GM19468 (cell line): ENCODE data around the gene CHN2.

Experiments used
- ATAC-seq: cut with Tn5 transposase; IDR thresholded peaks from one replicate; pipeline ENCODE4 v1.9.1; 2021; ENCODE audit warnings: mild to moderate bottlenecking, moderate library complexity, moderate number of reproducible peaks; ENCODE audit not compliant: unreplicated experiment; ENCODE audit errors: extremely low read depth

The CHN2 gene

DNA sequence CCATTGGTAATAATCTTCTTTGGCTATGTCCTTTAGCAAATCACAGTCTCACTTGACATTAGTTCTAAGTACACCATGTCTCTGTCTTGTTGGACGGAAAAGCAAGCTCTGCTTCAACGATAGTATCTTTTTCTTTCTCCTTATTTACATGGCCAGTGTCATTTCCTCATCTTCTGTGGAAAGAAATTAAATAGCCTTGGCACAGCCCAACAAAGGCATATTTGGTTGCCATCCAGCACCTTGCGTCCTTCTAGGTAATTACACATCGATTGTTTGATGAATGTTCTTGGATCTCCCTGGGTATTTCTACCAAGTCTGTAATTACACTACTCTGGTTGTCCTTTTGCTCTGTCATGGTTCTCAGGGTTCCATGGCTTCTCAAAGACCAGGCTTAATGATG lies 183.1 kb downstream of the CHN2 start:
- ATAC-seq: no peak

- ATAC-seq: no peak
Observed at GRCh38 chr7:29379551-29379950, 185.0 kb downstream of the CHN2 start.

DNA sequence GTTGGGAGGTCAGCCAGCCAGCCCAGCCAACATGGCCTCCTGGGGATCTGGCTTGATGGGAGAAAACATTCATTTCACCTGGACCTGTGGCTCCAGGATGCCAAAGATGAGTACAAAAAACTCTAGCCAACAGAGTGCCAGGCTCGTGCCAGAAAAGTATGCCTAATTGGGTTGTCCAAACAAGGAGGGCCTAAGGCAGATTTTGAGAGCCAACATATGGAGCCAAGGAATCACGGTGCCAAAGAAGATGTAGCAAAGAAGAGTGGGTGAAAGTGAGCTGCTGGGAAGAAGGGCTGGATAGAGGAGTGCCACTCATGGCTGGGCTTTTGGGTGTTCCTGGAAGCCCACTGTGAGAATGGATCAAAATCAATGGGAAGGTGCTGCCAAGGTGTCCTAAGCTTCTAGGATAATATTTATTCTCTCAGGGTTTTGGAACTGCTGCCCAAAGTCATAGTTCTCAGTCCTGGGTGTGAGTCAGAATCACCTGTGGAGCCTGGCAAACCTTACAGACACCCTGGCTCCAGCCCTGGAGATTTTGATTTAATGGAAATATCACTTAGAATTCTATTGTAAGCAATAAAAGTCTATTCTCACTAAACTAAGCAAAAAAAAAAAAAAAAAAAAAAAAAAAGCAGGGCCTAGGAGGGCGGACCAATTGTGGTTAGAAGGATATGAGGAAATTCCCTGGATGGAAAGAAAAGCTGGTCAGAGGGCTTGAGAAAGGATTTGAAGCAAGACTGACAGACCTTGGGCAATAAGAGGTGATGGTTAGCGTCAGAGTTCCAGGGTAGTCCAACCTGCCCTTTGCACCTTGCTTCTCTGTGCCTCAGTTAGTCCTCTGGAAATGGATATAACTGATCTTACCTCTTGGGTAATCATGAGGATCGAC lies 186.9 kb downstream of the CHN2 start:
- no peak for ATAC-seq

GRCh38 chr7:29384277-29384676 lies 189.7 kb downstream of the CHN2 start:
- no peak for ATAC-seq

GRCh38 chr7:29385214-29385814 lies 190.7 kb downstream of the CHN2 start:
- ATAC-seq: no peak

DNA sequence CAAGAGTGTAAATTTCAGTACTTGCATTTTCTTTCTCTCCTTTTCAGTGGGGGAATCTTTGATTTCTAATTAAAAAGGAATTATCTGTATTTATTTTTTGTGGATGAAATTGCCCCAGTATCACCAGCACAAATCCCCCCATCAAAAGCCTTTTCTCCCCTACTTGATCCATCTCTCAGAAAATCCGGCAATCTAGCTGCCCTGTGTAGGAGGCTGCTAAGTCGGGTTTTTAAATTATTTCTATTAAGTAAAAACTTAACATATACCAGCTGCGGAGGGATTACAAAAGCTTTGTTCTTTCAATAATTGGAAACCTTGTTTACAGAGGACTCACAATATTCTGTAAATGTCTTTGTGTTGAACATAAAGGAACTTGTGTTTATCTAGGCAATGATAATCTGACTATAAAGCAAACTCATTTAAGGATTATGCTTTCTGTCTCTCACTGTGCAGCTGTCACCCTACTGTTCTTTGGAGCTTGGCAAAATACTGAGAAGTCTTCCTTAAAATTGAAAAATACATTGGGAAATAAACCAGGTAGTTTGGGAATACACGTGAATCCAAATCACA lies 191.7 kb downstream of the CHN2 start:
- no peak for ATAC-seq

DNA sequence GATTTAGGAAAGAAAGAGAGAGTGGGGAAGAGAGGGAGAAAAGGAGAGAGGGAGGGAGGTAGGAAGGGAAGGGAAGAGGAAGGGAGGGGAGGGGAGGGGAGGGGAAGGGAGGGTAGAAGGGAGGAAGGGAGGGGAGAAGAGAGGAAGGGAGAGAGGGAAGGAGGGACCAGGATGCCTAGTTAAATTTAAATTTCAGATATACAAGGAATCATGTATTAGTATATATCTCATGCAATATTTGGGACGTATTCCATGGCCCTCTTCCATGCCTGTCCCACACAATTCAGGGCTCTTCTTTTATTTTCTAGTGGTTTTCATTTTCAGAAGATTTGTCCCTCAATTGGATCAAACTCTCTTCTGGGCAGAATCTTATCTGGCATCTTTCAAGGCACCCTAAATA lies 196.7 kb downstream of the CHN2 start:
- ATAC-seq: no peak

DNA sequence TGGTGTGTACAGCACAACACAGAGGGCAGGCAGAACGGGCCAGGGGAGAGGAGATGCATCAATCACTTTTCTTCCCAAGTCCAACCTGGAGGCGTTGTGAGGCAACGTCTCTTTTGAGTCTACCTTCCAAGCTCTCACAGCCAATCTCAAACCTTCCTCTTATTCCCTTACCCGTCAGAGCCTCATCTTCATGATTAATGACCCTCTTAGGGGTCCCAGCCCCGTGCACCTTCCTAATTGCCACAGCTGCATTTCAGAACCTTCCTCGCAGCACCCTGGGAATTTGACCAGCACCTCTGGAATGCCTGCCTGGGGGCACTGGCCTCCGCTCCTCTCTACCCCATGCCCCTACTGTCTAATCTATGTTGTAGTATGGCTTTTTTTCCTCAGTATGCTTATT lies 199.7 kb downstream of the CHN2 start:
- no peak for ATAC-seq

DNA sequence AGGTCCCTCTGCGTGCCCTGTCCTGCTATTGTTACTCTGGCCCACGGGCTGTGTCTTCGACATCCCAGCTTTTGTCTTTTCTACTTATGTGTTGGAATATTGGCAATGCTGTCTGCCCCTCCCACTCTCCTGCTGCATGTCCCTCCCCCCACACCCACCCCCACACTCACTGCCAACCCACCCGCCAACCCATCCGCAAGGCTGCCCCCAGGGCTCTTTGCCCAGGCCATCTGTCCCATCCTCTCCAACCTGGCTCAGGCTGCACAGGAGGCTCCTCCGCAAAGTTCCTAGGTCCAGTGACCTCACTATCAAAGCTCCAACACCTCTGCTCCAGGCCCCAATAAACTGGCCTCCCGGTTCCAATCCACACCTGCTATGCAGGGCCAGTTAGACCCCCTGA lies 202.0 kb downstream of the CHN2 start:
- no peak for ATAC-seq

GRCh38 chr7:29397398-29397797 lies 202.8 kb downstream of the CHN2 start:
- ATAC-seq: no peak

DNA sequence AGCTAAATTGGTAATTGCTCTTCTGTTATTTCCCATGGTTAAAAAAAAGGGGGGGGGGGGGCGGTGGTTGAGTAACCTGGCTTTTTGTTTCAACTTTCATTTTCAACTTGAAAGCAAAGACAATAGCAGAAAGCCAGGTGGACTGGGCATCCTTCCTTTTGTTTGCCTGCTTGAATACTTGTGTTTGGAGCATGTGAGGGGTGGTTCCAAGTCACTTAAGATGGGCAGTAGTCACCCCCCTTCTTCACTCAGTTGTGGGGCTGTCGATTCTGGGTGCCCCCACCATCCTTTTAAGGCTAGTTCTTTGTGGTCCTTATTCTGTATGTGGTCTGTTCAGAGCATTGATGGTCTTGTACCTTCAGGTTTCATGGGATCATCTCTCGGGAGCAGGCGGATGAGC lies 203.4 kb downstream of the CHN2 start:
- no peak for ATAC-seq

DNA sequence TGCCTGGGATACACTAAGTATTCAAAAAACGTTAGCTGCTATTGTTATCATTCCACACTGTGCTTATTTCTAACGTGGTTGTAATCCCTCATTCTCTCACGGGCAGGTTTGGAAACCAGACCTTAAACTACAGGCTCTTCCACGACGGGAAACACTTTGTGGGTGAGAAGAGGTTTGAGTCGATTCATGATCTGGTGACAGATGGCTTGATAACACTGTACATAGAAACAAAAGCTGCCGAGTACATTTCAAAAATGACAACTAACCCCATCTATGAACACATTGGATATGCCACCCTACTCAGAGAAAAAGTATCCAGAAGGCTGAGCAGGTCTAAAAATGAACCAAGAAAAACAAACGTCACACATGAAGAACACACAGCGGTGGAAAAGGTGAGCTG lies 205.9 kb downstream of the CHN2 start:
- no peak for ATAC-seq

GRCh38 chr7:29401769-29402168 lies 207.2 kb downstream of the CHN2 start:
- ATAC-seq: no peak

GRCh38 chr7:29405891-29406290 lies 211.3 kb downstream of the CHN2 start:
- ATAC-seq: no peak

DNA sequence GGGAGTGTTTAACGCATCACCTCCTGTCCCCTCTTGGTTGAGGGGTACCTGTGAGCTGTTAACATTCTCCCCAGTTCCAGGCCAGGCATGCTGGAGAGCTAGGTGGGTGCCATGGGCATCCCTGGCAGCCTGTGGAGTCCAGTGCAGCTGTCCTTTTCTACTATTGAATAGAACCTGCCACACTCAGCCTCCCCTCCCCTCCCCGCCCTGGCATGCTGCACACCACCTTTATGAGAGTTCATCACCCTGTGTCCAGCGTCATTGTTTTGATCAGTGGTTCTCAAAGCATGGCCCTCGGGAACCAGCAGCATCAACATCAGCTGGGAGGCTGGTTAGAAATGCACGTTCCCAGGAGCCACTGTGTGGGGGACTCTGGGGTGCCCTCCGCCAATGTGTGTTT lies 211.8 kb downstream of the CHN2 start:
- ATAC-seq: no peak

- no peak for ATAC-seq
Observed at GRCh38 chr7:29408841-29409243, 214.3 kb downstream of the CHN2 start.

DNA sequence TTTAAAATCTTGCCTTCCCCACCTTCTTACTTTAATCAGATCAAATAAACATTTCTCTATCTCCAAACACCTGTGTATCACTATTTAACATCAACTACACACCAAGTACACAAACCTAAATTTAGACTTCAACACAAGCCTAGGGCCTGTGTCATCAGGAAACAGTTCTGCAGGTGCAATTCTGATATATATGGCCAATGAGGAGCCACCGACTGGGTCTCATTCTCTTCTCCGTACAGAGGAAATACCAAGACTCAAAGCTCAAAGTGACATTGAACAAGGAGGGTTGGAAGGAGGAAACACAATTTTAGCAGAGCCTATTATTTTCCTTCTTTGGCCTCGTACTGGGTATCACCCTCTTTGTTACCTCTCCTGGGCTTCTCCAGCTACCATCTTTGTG lies 216.4 kb downstream of the CHN2 start:
- no peak for ATAC-seq

- ATAC-seq: no peak
Observed at GRCh38 chr7:29412912-29413311, 218.3 kb downstream of the CHN2 start.

DNA sequence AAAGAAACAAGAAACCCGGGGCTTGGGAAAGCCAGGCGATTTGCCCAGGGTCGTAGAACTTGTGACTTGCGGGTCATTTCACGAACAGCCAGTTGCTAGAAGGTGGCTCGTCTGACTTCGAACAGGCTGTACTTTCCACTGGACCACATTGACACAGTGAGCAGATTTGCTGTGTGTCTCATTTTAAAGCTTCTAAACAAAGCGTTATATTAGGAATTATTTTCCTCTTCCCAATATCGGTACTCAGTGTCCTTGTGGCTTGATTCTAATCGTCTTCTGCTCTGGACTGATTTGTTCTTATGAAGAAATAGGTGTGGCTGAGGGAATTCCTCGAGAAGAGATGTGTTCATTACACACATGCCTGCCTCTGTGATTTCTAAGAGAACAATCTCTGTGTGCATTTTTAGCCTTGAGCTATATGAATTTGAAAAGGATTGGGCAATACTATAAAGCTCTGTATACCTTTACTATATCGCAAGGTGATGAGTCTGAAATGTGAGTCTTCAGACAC lies 219.1 kb downstream of the CHN2 start:
- ATAC-seq: no peak

GRCh38 chr7:29414216-29414615 lies 219.6 kb downstream of the CHN2 start:
- ATAC-seq: no peak

GRCh38 chr7:29415215-29415614 lies 220.6 kb downstream of the CHN2 start:
- ATAC-seq: no peak
